RKO (cell line): ENCODE data around the gene SLC35E2B.
"Not testable (repeated sequence)": the region's sequence is repeated elsewhere in the genome, so short reads cannot be mapped to it uniquely, and the experiment has no call there.

Experiments used
- DNase-seq: peaks from one replicate; pipeline ENCODE4 v3.0.0-alpha.2; 2016; ENCODE audit warnings: low spot score

Gene SLC35E2B

GRCh38 chr1:1674806-1675205 lies 17.8 kb downstream of the SLC35E2B start:
- not testable (repeated sequence) for DNase-seq

GRCh38 chr1:1672181-1672965 lies 20.2 kb downstream of the SLC35E2B start:
- DNase-seq, result no peak

GRCh38 chr1:1671365-1672119 lies 21.1 kb downstream of the SLC35E2B start:
- no peak for DNase-seq

- DNase-seq, result no peak
Measured at GRCh38 chr1:1670866-1671265, 21.7 kb downstream of the SLC35E2B start.

GRCh38 chr1:1669468-1670440 lies 22.8 kb downstream of the SLC35E2B start:
- no peak for DNase-seq

GRCh38 chr1:1666526-1666925 lies 26.1 kb downstream of the SLC35E2B start:
- DNase-seq, result no peak

GRCh38 chr1:1665815-1666251 lies 26.8 kb downstream of the SLC35E2B start:
- DNase-seq, result no peak

- DNase-seq, result no peak
Measured at GRCh38 chr1:1664941-1665814, 27.4 kb downstream of the SLC35E2B start.

GRCh38 chr1:1664318-1664717 lies 28.3 kb downstream of the SLC35E2B start:
- DNase-seq, result not testable (repeated sequence)

- DNase-seq, result not testable (repeated sequence)
Measured at GRCh38 chr1:1662830-1663560, 29.6 kb downstream of the SLC35E2B start.

GRCh38 chr1:1662392-1662791 lies 30.2 kb downstream of the SLC35E2B start:
- not testable (repeated sequence) for DNase-seq

- DNase-seq, result peak; percentile 96
Measured at GRCh38 chr1:1658583-1659549, 33.7 kb downstream of the SLC35E2B start, which contains the start of gene CDK11B. TSS of gene CDK11B (minus strand) at chr1:1659004. CDS start at chr1:1657485, 1,519 bp downstream.

GRCh38 chr1:1648265-1648664 lies 44.3 kb downstream of the SLC35E2B start:
- DNase-seq, result not testable (repeated sequence)

GRCh38 chr1:1647567-1648241 lies 44.9 kb downstream of the SLC35E2B start:
- not testable (repeated sequence) for DNase-seq

GRCh38 chr1:1646326-1646725 lies 46.3 kb downstream of the SLC35E2B start:
- not testable (repeated sequence) for DNase-seq

- DNase-seq, result not testable (repeated sequence)
Measured at GRCh38 chr1:1640711-1641461, 51.7 kb downstream of the SLC35E2B start.

- not testable (repeated sequence) for DNase-seq
Measured at GRCh38 chr1:1640081-1640480, 52.5 kb downstream of the SLC35E2B start.

- DNase-seq, result not testable (repeated sequence)
Measured at GRCh38 chr1:1639368-1639767, 53.2 kb downstream of the SLC35E2B start.
